Measurements from ENCODE around the gene VPREB3. TPM values are rescaled to one million over a fixed set of nuclear protein-coding genes. Genes with fewer than 3 reads are reported as not detected.

Gene VPREB3
- total and polyA plus RNA-seq, 2 of the 8 experiments (the other 6 are each of a cell fraction or from before 2014, with no cell fraction given): 0.52 to 4.6 TPM

DNA sequence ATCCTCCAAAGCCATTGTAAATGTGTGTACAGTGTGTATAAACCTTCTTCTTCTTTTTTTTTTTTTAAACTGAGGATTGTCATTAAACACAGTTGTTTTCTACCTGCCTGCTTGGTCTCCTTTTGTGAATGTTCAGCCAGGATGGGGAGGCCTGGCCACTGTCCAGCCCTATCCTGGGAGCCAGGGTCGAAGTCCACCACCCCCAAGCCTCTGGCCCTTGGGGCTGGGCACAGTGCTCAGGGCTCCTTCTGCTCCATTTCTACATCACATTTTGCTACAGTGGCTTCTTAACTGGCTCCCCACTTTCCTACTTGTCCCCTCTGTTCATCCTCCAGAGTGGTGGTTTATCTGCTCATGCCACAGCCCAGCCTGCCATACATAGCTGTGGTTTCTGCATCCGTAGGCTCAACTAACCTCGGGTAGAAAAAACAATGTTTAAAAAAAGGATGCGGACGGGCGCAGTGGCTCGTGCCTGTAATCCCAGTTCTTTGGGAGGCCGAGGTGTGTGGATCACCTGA is 30.0 kb upstream of the VPREB3 start:
- Histone ChIP-seq H4K5ac (ENCODE audit: insufficient read length, low read depth, low read length) (no peak overlapping the region), H3K4me2 (ENCODE audit: insufficient read depth in 1 of 2, low read depth in 2 of 2, low read length in 2 of 2) (no peak overlapping the region)
- POLR2A ChIA-PET (ENCODE audit: partially characterized antibody): interaction anchor here (4.5 kb wide), 1 partner anchor 10 kb away, joined by 45 read pairs; the partner anchor contains the start of gene MMP11

More for the DNA sequence above, 30.0 kb upstream of the VPREB3 start:
- no peak overlapping the region for H2AK5ac ChIP-seq (ENCODE audit: low read depth, low read length)
- no peak overlapping the region for H2AFZ ChIP-seq (ENCODE audit: low read length)
- peaks cover 3% of the 10 kb centered on the region; the same call in 1 of the 2 replicates for H3K23me2 ChIP-seq (ENCODE audit: low read depth, low read length)
- no peak overlapping the region for H3K14ac ChIP-seq (ENCODE audit: insufficient read length)
- H4K91ac ChIP-seq (replicated peaks; ENCODE audit: insufficient read length, low read length): no peak overlapping the region
- H4K8ac ChIP-seq (ENCODE audit: extremely low read depth, insufficient read depth, low read length): no peak overlapping the region
- no peaks in the 10 kb centered on the region for H3K27me3 ChIP-seq (replicated peaks in 1 of 4; ENCODE audit: control insufficient read depth in 3 of 4, extremely low read depth in 1 of 4, insufficient read depth in 3 of 4, low read length in 3 of 4)
- DNase-seq (ENCODE audit: low read depth in 1 of 2, low spot score in 2 of 2) (no peak), FAIRE-seq (no peak)
- no peak overlapping the region for H3K4ac ChIP-seq (replicated peaks; ENCODE audit: insufficient read length, low read depth, low read length)
- no peak for TF ChIP-seq BACH1 (IDR thresholded peaks at IDR 0.05; ENCODE audit: low read length)
- TF ChIP-seq BCL11A (IDR thresholded peaks at IDR 0.05; ENCODE audit: low read depth in 2 of 2, low read length in 2 of 2): no peak
- no peak for TF ChIP-seq SP4 (IDR thresholded peaks at IDR 0.05; ENCODE audit: low read length)
- no peak for TF ChIP-seq SP2 (IDR thresholded peaks at IDR 0.05; ENCODE audit: low read length)
- TF ChIP-seq RFX5 (IDR thresholded peaks at IDR 0.05; ENCODE audit: borderline replicate concordance, low read depth, low read length): no peak
- TF ChIP-seq SAP30 (IDR thresholded peaks at IDR 0.05; ENCODE audit: insufficient read depth, insufficient replicate concordance, low read length): no peak
- TF ChIP-seq NRF1 (IDR thresholded peaks at IDR 0.05; ENCODE audit: low read depth, low read length): no peak
- TF ChIP-seq, protein P1, sequence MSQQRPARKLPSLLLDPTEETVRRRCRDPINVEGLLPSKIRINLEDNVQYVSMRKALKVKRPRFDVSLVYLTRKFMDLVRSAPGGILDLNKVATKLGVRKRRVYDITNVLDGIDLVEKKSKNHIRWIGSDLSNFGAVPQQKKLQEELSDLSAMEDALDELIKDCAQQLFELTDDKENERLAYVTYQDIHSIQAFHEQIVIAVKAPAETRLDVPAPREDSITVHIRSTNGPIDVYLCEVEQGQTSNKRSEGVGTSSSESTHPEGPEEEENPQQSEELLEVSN (IDR thresholded peaks at IDR 0.05): no peak
- no peak for TF ChIP-seq HDAC6 (IDR thresholded peaks at IDR 0.05; ENCODE audit: low read depth, low read length)
- TF ChIP-seq RAD21 (IDR thresholded peaks at IDR 0.05 in 1 of 2, conservative IDR thresholded peaks at IDR 0.05 in 1 of 2; ENCODE audit: low read depth in 2 of 2, low read length in 2 of 2): no peak
- TF ChIP-seq BRCA1 (IDR thresholded peaks at IDR 0.05; ENCODE audit: low read depth, low read length): no peak
- peaks cover 0 to 14% (median 4%) of the 10 kb centered on the region in 4 experiments; a peak in 6 of 7 replicates for H3K4me1 ChIP-seq (replicated peaks in 1 of 4; ENCODE audit: control insufficient read depth in 3 of 4, insufficient read depth in 4 of 4, low read length in 3 of 4)
- no peak overlapping the region for H2BK5ac ChIP-seq (ENCODE audit: low read depth, low read length)
- H3K9me3 ChIP-seq (ENCODE audit: insufficient read depth in 2 of 2, low read depth in 1 of 2, low read length in 1 of 2): no peaks in the 10 kb centered on the region
- WGBS, 2 experiments (ENCODE audit: extremely low coverage in 1 of 2, insufficient coverage in 1 of 2, insufficient read length in 1 of 2, insufficient replicate concordance in 2 of 2, low coverage in 1 of 2, low lambda C conversion rate in 2 of 2, missing lambda C conversion rate in 1 of 2): 94% methylated on average over 8 of the region's 8 CpGs; no CpG with 5 or more reads in 1 of the 2 experiments
- CTCF ChIA-PET (ENCODE audit: partially characterized antibody): no interaction called here
- H3K79me2 ChIP-seq (ENCODE audit: control insufficient read depth in 1 of 2, insufficient read depth in 2 of 2, low read length in 2 of 2): peaks cover 15 to 19% of the 10 kb centered on the region in 2 experiments
- H3K79me1 ChIP-seq (ENCODE audit: low read depth, low read length): peaks cover 3% of the 10 kb centered on the region; the same call in 1 of the 2 replicates
- H2BK15ac ChIP-seq (ENCODE audit: low read length): no peak overlapping the region
- no peak overlapping the region for H3K23ac ChIP-seq (ENCODE audit: insufficient read length)
- H2BK120ac ChIP-seq (replicated peaks; ENCODE audit: low read depth, low read length): no peak overlapping the region
- H2BK12ac ChIP-seq (ENCODE audit: low read depth, low read length): no peak overlapping the region
- no peak overlapping the region for H3K27ac ChIP-seq (ENCODE audit: low read depth, low read length)
- H3K9ac ChIP-seq (replicated peaks in 1 of 4; ENCODE audit: extremely low read depth in 1 of 4, low read depth in 3 of 4, low read length in 3 of 4): no peak overlapping the region
- H2BK20ac ChIP-seq (ENCODE audit: low read length): no peak overlapping the region
- no peak overlapping the region for H3K18ac ChIP-seq (ENCODE audit: extremely low read depth, low read length)
- H3K36me3 ChIP-seq (ENCODE audit: control insufficient read depth in 2 of 4, insufficient read depth in 4 of 4, low read length in 3 of 4): no peaks in the 10 kb centered on the region
- peaks cover 2 to 5% of the 10 kb centered on the region in 2 experiments for H4K20me1 ChIP-seq (replicated peaks in 1 of 2; ENCODE audit: control insufficient read depth in 1 of 2, insufficient read depth in 2 of 2, low read length in 2 of 2)
- no peak overlapping the region for H3K56ac ChIP-seq (replicated peaks; ENCODE audit: insufficient read length, low read depth, low read length)
- H3K4me3 ChIP-seq (ENCODE audit: extremely low read depth in 1 of 4, insufficient read depth in 2 of 4, low read depth in 3 of 4, low read length in 4 of 4): no peak overlapping the region
